Ramos (cell line): ENCODE measurements around the gene SNED1.

ENCODE experiments used
- in situ Hi-C: fragments of 300-500 bp; cut with MboI; formaldehyde crosslinking; loops from one replicate; pipeline ENCODE4 v1.14.3; 2022; ENCODE audit warnings: low sequenced_read_pairs; ENCODE audit not compliant: unreplicated experiment

The SNED1 gene

DNA sequence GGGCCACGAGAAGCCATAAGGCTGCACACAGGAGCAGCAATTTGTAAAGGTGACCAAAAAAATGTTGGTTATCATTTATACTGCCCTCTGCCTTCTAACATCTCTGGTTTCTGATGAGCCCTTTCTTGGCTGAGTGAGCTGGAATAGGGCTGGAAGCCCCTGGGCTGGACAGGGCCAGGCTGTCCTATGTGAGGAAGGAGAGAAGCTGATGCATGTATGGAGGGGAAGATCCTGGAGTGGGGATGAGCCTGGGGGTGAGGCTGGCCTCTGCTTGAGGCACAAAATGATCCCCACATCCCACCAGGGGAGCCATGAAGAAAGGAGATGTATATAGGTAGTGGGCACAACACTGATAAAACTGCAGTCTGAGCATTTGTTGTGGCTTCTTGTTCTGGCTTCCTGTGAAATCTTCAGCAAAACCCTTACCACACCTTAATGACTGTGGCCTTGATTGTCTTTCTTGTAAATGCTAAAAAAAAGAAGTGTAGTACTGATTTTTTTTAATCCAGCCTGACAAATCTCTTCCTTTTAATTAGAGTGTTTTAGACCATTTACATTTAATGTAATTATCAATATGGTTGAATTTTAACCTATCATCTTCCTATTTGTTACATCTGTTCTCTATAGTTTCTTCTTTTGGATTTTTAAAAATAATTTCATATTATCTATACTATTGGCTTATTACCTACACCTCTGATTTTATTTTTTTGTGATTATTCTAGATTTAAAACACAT is 5.6 kb downstream of the SNED1 start:
- in situ Hi-C loops = no loop called here

DNA sequence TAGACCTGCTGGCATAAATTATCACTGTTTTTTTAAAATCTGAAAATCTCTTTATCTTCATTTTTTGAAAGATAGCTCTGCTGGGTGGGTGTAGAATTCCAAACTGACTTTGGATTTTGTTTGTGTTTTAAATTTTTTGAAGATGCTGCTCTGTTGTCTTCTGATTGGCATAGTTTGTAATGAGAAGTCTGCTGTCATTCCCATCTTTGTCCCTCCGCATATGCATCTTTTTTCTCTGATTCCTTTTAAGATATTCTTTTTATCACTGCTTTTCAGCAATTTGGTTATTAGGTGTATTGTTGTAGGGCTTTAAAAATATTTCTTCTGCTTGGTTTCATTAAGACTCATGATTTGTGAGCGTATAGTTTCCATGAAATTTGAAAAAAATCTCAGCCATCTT is 7.2 kb downstream of the SNED1 start:
- in situ Hi-C loops = no loop called here

DNA sequence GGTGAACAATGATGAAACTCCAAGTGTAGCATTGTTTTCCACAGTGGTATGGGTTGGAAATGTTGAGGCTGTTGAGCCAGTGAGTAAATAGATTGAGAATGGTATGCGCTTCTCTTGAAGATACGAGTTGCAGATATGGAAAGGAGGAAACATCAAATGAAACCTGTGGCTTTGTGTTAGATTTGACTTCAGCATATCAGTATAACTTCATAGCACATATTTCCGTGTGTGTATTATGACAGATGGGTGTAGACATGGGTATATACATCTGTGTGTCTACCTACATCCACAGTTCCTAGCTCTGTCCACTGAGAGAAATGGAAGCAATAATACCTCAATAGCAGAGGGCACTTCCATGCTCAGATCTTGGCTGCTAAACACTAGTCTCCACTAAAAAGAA is 8.0 kb downstream of the SNED1 start:
- in situ Hi-C loops = no loop called here

DNA sequence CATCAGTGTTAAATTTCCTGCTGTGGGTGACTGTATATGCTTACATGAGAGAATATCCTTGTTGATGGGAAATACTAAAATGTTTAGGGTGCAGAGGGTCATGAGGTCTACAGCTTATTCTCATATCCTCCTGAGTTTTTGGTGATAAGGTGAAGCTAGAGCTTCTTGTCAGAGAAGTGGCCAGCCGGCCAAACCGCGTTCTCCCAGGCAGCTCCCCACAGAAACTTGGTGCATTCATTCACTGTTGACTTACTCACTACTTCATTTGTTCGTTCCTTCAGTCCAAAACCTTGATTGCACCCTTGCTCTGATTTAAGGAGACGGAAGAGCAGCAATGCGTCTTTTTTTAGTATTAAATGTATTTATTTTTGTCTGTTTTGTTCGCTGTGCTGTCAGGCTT is 8.7 kb downstream of the SNED1 start:
- in situ Hi-C loops = no loop called here

DNA sequence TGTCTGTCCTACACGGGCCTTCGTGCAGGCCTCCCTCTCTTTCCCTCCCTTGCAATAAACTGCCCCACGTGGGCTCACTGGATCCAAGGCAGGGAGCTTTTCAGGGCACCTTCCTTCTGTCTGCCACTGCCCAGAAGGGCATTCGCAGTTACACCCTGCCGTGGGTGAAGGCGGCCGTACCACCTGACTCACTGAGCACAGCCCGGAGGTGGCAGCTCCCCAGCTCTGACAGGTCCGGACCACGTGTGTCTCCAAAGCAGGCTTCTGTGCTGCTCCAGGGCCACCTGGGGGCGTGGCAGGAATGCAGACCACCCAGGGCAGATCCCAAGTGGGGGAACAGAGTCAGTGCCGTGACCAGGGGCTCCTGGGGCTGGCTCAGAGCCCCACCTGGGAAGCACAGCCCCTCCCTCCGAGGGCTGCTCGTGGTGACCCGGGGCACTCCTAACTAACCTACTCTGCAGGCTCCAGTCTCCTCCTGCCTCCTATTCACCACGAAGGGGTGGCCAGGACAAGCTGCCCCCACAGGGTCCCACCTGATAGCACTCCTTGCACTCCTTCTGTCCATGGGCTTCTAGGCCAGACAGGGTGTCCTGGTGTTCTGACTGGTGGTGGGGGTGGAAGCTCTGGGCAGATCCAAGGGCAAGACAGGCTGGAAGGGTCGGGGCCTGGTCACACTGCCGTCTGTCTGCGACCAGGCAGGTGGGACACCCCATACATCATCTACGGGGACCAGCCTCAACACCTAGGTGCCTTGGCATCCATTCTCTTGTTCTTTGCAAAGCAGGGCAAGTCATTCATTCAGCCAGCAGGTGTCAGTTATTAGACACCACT is 9.7 kb downstream of the SNED1 start:
- in situ Hi-C loops = no loop called here

DNA sequence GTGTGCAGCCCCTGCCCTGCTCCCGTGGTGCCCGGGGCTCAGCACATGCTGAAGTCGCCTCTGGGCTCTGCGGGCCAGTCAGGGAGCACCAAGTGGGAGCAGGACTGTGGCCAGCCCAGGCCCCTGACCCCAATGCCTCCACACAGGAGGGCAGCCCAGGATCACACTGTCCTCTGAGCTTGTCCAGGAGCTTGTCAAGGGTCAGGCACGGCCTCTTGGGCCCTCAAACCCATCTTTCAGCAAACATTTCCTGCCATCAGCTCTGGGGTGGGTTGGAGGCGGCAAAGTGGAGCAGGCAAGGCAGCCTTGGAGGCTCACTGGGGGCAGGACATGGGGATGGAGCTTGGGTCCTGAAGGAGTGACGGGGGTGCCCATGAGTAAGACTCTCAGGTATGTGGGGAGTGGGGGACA is 10.3 kb downstream of the SNED1 start:
- in situ Hi-C loops = no loop called here

DNA sequence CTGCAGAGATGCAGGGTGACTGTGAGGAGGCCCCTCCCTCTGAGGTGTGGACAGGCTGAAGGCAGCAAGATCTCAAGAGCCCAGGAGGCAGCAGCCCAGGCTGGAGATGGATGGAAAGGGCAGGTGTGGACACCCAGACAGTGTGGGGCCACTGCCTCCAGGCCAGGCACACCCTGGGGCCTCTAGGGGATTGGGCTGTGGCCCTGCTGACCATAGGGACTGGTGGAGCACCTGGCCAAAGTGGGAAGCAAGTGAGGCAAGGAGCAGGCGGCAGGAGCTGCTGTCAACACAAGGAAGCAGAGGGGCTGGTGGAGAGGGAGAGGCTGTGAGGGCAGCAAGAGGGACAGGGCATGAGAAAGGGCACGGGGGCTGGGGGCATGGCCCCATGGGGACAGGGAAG is 10.8 kb downstream of the SNED1 start:
- in situ Hi-C loops = no loop called here

DNA sequence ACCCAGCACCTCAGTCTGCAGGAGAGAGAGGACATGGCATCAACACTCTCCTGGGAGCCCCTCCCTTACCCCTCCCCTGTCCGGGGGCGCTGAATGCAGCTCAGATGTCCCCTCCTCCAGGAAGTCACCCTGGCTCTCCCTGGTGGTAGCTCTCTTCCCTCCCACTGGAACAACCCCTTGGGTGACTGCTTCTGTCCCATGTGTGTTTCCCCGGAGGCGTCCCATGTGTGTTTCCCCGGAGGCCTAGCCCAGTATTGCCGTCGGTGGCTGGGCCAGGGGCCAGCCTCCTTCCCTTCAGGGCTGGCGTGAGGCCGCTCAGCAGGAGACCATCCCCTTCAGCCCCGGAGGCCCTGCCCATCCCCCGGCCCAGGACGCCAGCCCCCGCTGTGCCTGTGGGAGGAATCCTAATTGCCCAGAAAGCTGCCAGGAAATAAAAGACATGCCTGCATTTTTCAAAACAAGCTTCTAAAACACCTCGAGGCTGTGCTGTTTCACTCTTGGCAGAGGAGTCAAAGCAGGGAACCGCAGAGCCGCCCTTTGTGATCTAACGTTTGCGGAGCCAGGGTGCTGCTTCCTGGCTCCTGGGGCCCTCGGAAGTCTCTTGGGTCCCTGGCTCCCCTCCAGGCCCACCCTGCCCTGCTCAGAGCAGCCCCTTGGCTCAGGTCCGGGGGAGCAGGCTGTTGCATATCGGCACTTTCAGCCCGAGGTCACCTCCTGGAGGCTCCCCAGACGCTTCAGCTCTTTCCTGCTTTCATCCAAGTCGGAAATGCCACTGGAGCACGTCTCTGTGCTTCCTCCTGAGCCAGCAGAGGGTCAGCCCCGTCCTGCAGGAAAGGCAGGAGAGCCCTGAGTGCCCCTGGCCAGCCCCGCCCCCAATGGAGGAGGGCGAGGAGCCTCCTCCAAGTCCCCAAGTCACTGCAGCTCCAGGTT is 11.4 kb downstream of the SNED1 start:
- in situ Hi-C loops = no loop called here

DNA sequence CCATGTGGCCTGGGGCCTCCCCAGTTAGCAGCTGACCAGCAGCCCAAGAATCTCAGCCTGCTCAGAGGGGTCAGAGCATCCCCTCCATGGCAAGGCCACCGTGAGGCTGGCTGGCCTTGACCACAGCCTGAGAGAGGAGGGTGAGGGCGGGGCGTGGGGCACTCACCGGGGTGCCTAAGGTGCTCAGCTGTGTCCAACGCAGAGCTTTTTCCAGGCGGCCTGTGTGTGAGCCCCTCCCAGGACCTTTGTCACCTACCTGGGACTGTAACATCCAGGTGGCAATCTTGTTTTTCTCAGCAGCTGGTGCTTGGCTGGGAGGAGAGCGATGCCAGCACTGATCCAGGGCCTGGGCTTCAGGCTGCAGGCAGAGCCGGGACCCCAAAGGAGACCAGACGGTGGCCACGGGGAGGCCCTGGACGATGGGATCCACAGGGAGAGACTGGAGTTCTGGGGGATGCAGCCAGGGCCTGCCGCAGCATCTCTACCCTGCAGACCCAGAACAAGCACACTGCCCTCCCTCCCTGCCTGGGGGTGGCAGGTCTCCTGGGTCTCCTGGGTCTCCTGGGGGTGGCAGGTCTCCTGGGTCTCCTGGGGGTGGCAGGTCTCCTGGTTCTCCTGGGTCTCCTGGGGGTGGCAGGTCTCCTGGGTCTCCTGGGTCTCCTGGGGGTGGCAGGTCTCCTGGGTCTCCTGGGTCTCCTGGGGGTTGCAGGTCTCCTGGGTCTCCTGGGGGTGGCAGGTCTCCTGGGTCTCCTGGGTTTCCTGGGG is 12.3 kb downstream of the SNED1 start:
- in situ Hi-C loops = no loop called here

DNA sequence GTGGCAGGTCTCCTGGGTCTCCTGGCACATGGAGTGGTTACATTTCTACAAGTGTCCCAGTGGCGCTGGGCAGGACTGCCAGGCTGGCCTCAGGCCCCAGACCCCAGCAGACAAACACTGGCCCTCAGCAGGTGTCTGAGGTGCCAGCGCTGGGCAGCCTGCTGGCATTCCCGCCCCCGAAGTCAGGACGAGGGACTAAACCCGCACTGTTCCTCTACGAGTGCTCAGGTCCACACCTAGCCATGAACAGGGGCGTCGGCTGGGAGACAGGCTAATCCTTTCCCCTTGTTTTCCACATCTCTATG is 12.8 kb downstream of the SNED1 start:
- in situ Hi-C loops = no loop called here

DNA sequence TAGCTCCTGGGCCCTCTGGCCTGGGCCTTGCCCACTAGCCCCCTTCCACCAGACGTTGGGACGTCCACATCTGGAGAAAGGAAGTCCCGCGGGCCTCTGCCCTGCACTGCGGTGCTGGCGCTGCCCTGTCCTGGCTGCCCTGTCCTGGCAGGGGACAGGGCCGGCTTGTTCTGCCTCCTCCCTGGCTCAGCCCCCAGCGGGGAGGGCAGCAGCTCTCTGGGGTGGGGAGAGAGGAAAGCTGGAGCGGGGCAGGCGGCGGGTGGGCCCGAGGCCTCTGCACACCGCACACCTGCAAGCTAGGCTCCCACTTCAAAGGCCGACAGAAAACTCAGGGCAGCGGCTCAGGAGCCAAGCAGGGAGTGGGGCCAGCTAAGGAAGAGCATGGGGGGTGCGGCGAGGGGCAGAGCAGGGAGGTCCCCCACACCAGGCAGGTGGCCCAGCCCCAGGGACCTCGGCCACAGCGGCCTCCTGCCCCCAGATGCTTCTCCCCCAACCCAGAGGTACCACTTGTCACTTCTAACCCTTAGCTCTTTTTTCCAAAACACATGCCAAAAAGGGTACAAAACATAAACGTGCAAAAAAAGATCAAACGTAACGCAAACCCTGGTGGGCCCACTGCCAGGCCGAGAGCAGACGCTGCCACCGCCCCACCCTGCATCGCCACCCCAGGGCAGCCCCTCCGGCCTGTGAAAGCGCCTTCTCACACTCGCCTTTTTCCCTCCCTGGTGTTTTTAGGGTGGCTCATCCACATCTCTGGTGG is 13.5 kb downstream of the SNED1 start:
- in situ Hi-C loops = no loop called here

DNA sequence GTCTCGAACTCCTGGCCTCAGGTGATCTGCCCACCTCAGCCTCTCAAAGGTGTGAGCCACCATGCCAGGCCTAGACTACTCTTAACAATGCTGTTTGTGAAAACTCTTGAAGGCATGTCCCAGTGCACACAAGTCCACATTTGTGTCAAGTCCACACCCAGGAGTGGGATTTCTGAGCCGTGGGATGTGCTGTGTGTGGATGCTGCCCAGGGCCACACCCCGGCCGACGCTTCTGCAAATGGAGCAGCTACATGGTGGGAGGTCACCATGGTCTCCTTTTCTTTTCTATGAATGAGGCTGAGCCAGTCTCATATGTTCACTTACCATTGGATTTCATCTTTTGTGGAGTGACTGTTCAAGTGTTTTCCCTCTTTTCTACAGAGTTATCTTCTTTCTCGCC is 15.8 kb downstream of the SNED1 start:
- in situ Hi-C loops = no loop called here

DNA sequence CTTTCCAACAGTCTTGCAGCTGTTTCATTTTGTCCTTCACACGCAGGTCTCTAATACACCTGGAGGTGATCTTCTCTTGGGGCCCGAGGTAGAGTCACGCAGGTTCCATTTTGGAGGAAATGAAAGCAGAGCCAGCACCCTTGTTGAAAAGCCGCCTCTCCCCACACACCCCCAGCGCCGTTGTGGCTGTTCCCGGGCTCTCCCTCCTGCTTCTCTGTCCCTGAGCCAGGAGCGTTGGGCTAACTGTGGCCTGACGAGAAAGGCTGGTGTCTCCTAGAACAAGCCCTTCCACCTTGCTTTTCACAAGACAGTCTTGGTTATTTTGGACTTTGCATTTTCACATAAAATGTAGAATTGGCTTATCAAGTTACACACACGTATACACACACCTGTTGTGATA is 16.3 kb downstream of the SNED1 start:
- in situ Hi-C loops = no loop called here

DNA sequence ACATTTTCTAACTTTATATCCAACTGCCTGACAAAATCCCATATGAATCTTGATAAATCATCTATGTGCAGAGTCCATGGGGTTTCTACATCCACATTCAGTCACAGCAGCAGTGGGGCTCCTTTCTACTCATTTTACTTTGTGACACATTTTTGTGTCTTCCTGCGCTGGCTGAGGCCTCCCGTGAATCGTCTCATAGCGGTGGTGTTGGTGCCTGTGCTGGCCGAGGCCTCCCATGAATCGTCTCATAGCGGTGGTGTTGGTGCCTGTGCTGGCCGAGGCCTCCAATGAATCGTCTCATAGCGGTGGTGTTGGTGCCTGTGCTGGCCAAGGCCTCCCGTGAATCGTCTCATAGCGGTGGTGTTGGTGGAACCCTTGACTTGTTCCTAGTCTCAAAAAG is 17.0 kb downstream of the SNED1 start:
- in situ Hi-C loops = no loop called here

DNA sequence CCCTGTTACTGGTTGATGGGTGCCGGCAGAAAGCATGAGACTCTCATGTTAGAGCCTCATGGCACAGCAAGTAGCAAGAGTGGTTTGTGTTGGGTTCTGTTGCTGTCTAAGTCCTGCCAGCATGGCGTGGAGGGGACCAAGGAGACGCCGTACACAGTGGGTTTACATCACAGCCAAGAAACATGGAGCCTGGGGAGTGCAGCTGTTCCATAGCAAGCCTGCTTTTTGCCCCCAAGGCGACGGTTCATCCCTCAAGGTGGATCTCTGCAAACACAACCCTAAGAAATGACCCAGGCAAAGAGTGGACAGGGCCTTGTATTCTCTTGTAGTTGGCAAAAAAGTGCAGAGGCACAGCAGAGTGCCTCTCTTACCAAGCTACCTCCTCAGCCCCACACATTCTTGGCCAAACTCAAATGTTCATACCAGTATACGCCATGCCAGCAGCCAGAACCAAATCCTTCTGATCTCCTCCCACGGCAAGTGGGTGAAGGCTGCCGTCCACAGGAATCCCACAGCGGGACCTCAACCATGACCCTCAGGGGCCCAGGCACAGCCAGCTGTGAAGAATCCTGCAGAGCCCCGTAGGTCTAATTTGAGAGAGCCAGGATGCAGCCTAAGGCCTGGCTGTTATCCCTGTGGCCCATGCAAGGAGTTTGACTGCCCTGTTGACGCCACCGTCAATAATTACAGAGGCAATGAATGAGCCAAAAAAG is 19.0 kb downstream of the SNED1 start:
- in situ Hi-C loops = no loop called here

DNA sequence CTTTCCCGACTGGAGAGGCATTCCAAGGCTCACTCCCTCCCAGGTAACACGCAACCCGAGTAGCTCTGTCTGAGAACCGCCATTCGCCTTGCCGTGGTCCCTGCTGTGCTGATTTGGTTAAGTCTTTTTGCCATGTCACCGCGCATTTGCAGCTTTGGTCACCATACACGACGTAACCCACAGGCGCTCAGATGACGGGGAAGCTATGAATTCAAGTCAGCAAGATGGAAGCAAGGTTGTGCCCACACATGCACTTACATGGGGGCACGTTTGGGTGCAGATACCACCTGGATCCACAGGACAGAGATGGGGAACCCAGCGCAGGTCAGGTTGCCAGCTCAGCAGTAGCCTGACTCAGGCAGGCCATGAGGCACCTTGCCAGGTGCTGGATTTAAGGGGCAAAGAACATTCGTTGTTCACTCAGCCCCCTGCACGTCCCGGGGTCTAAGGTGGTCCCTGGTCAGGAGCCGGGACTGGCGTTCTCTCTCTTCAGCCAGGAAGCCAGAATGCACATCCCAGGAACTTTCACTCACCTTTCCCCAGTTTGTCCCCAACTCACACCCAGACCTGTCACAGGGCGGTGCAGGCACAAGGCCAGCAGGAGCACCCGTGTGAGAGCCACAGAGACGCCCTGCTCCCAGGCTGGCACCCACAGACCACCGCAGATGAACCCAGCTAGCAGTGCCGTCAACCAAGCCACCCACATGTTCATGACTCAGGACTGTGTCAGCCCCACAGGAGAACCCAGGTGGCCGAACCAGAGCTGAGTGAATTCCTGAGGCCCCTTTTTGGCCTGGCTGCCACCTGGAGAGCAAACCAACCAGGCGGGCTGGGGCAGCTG is 19.9 kb downstream of the SNED1 start:
- in situ Hi-C loops = no loop called here

DNA sequence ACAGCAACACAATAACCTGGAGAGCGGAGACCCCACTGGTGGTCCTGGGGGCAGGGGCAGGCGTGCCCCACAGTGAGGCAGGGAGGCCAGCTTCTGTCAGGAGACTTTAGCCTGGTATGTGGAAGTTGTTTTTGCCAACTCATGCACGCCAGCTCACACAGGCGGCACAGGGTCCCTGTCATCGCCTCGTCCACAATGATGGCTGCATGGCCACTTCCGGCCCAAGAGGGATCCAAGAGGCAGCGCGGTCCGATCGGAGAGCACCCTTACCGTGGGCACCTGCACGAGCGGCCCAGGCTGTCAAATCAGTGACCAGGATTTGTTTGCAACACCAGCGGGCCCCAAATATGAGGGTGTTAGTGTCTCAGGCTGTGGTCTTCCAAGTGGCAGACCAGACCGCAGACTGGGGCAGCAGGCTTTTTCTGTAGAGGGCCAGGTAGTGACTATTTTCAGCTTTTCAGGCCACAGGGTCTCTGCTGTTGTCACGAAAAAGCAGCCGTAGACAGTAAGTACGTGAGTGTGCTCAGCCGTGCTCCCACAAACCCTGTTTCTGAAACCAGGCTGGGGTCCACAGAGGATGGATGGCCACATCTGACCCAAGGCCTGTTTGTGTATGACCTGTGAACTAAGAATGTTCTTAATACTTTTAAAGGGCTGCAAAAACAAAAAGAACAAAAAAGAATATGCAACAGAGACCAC is 21.2 kb downstream of the SNED1 start:
- in situ Hi-C loops = no loop called here
